Spinal cord (tissue), 10 donors: ENCODE data around the gene SENP2. TPM values are rescaled to one million over a fixed set of nuclear protein-coding genes. Genes with fewer than 3 reads are reported as not detected.
"Not testable (repeated sequence)": the region's sequence is repeated elsewhere in the genome, so short reads cannot be mapped to it uniquely, and the experiment has no call there.

Source experiments
- DNase-seq, 6 donors: peaks; one replicate each; pipeline versions ENCODE4 v3.0.0 to v3.0.0-alpha.2; 2013 to 2015; ENCODE audit warnings: low spot score in 6 of 6, low read depth in 4 of 6
- H3K27ac ChIP-seq: one replicate; pipeline ENCODE4 v1.5.1; 2013; ENCODE audit warnings: low read depth, low read length, control low read depth
- H3K27me3 ChIP-seq: one replicate; pipeline ENCODE4 v1.6.1; 2013; ENCODE audit warnings: low read length; ENCODE audit not compliant: control insufficient read depth, insufficient read depth
- H3K36me3 ChIP-seq: one replicate; pipeline ENCODE4 v1.6.1; 2013; ENCODE audit warnings: low read length; ENCODE audit not compliant: control insufficient read depth, insufficient read depth
- H3K4me1 ChIP-seq: one replicate; pipeline ENCODE4 v1.6.1; 2013; ENCODE audit warnings: low read length; ENCODE audit not compliant: control insufficient read depth, insufficient read depth
- H3K4me3 ChIP-seq: one replicate; pipeline ENCODE4 v1.5.1; 2013; ENCODE audit warnings: low read depth, low read length, control low read depth
- H3K9me3 ChIP-seq: one replicate; pipeline ENCODE4 v1.6.1; 2013; ENCODE audit warnings: low read length; ENCODE audit not compliant: control insufficient read depth, insufficient read depth
- WGBS: methylation state at CpG from one replicate; pipeline ENCODE4 v1.1.5; 2013; ENCODE audit warnings: missing lambda C conversion rate; ENCODE audit not compliant: insufficient coverage; 5-methylcytosine and 5-hydroxymethylcytosine counted together
- polyA plus RNA-seq, 2 donors: library from polyadenylated mRNA; unstranded; fragments of 120-200 nt; gene quantifications; one replicate each; pipeline ENCODE4 v1.2.1, GENCODE V29; 2013; ENCODE audit not compliant: insufficient read length in 2 of 2
- total RNA-seq, 2 donors: library from RNA; depleted of rRNA in 1 of 2; stranded (reverse); fragments of 120-200 nt in 1 of 2; fragments of >200 nt in 1 of 2; gene quantifications; one replicate each; pipeline versions ENCODE4 v1.2.3 to v1.2.4, GENCODE V29; 2013 to 2014
- donor health status: healthy.

Gene SENP2
- total and polyA plus RNA-seq, 4 donors: 40.7 to 70.1 (median 48.1) TPM

GRCh38 chr3:185556640-185557039 is 29.5 kb upstream of the SENP2 start:
- not testable (repeated sequence) for H3K27me3 ChIP-seq, H3K9me3 ChIP-seq, H3K27ac ChIP-seq, H3K4me3 ChIP-seq, H3K4me1 ChIP-seq, DNase-seq, H3K36me3 ChIP-seq
- WGBS: 90% methylated on average over 4 of the region's 6 CpGs

DNA sequence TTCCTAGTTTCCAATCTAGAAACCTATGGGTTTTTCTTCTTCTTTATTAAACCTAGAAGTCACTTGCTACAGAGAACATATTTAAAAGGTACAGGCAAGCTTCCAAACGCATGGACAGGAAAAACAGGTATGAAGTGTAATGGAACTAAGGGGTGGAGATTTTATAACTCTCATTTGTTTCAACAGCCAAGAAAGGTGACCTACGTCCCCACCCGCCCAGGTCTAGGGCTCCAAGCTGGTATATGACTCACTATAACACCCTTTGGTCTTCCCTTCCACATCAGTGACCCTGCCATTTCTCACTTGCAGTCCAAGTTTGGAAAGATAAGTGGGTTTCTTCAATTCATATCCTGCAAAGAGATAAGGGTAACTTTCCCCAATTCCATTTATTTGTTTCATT is 27.7 kb upstream of the SENP2 start:
- Histone ChIP-seq H3K36me3 (no peaks in the 10 kb centered on the region), H3K4me3 (no peak overlapping the region), H3K27ac (no peak overlapping the region), H3K9me3 (no peaks in the 10 kb centered on the region), H3K4me1 (peaks cover 8% of the 10 kb centered on the region), H3K27me3 (no peaks in the 10 kb centered on the region)
- WGBS: no CpG with 5 or more reads among the region's 3 CpGs
- no peak for DNase-seq

- DNase-seq: no peak
- H3K27ac ChIP-seq: no peak overlapping the region
- no peak overlapping the region for H3K4me3 ChIP-seq
- H3K9me3 ChIP-seq: no peaks in the 10 kb centered on the region
- H3K36me3 ChIP-seq: no peaks in the 10 kb centered on the region
- peaks cover 8% of the 10 kb centered on the region for H3K4me1 ChIP-seq
- WGBS: 93% methylated on average over 7 of the region's 12 CpGs
- no peaks in the 10 kb centered on the region for H3K27me3 ChIP-seq
Observed at GRCh38 chr3:185559706-185560090, 26.4 kb upstream of the SENP2 start.

- Histone ChIP-seq H3K27me3 (no peaks in the 10 kb centered on the region), H3K27ac (no peak overlapping the region), H3K4me3 (no peak overlapping the region), H3K9me3 (no peaks in the 10 kb centered on the region), H3K36me3 (no peaks in the 10 kb centered on the region), H3K4me1 (peaks cover 8% of the 10 kb centered on the region)
- no CpG with 5 or more reads among the region's 13 CpGs for WGBS
- DNase-seq: no peak
Observed at GRCh38 chr3:185560676-185561075, 25.4 kb upstream of the SENP2 start.

- Histone ChIP-seq H3K4me1 (peaks cover 8% of the 10 kb centered on the region), H3K27me3 (no peaks in the 10 kb centered on the region), H3K4me3 (no peak overlapping the region), H3K36me3 (no peaks in the 10 kb centered on the region), H3K27ac (no peak overlapping the region), H3K9me3 (no peaks in the 10 kb centered on the region)
- WGBS: 70% methylated on average over 5 of the region's 8 CpGs
- no peak for DNase-seq
Observed at GRCh38 chr3:185561374-185561943, 24.6 kb upstream of the SENP2 start.

DNA sequence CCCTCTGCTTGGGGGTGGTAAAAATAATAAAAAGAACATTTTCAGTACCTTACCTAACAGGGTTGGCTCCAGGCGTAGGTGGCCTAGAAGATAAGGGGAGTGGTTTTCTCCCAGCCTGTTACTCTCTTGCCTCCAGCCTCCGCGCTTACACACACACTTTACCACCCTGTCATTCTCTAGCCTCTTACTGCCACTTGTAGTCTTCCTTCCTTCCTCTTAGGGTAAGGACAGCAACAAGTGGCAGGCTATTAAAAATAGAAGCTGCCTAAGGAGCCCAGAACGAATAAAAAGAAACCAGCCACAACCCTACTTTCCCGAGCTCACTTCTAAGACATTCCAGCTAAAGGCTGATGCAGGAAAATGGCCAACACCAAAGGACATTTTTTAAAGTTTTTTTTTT is 24.1 kb upstream of the SENP2 start:
- Histone ChIP-seq H3K9me3 (no peaks in the 10 kb centered on the region), H3K27me3 (no peaks in the 10 kb centered on the region), H3K4me3 (no peak overlapping the region), H3K4me1 (peaks cover 8% of the 10 kb centered on the region), H3K36me3 (no peaks in the 10 kb centered on the region), H3K27ac (no peak overlapping the region)
- no peak for DNase-seq
- WGBS: 58% methylated on average over 3 of the region's 5 CpGs

- WGBS: 88% methylated on average over 4 of the region's 5 CpGs
- H3K27ac ChIP-seq: no peak overlapping the region
- H3K36me3 ChIP-seq: no peaks in the 10 kb centered on the region
- peaks cover 2% of the 10 kb centered on the region for H3K9me3 ChIP-seq
- H3K27me3 ChIP-seq: no peaks in the 10 kb centered on the region
- DNase-seq: no peak
- no peak overlapping the region for H3K4me3 ChIP-seq
- H3K4me1 ChIP-seq: no peaks in the 10 kb centered on the region
Observed at GRCh38 chr3:185572183-185572582, 13.9 kb upstream of the SENP2 start.

DNA sequence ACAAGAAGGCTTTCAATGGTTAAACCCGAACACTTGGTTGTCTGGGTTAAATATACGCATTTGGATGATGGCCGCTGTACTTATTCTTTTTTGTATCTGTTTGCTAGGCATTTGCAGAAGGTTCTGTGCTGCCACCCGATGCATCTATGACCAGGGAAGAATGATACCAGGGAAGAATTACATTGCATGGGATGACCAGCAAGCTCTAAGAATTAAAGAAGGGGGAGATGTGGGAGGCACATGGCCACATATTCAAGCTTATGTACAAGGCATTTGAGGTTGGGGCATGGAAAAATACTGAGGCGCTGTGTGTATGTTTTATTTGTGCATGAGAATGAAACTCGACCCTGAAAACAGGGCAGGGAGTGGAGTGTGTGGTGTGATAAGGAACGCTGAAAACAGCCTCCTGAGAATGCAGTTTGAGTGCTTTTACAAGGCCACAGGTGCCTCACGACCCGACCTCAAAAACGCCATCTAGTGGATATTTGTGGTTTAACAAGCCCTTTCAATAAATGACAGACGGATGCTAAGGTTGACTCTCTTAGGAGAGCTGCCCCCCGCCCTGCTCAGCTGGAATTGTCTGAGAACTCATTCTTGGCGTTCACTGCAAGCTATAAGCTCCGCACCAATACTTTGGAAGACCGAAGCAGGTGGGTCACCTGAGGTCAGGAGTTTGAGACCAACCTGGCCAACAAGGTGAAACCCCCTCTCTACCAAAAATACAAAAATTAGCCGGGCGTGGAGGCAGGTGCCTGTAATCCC is 10.8 kb upstream of the SENP2 start:
- DNase-seq: peak in 3 of 6 donors; percentile 28 to 87 (median 70)

DNA sequence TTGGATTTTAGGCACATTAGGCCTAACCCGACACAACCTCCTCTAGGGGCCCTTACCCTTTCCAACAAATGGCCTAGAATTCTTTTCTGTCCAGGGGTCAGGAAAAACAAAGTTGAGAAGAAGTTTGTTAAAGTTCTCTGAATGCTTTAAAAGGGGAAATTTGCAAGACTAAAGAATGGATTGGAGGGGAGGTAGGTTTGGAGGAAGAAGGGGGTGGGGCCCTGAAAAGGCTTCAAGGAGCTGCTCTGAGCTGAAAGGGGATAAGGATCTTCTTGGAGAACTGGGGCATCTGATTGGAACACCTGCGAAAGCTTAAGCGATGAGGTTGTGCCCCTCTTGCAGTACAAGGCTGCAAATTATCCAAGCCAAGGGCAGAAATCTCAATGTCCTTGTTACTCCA is 3.9 kb upstream of the SENP2 start:
- 40% methylated on average over 1 of the region's 3 CpGs for WGBS
- no peak for DNase-seq

More for the DNA sequence above, 10.8 kb upstream of the SENP2 start:
- H3K9me3 ChIP-seq, H3K27me3 ChIP-seq, H3K27ac ChIP-seq, H3K4me3 ChIP-seq, H3K36me3 ChIP-seq, H3K4me1 ChIP-seq: not testable (repeated sequence)
- WGBS: 20% methylated on average over 12 of the region's 17 CpGs

DNA sequence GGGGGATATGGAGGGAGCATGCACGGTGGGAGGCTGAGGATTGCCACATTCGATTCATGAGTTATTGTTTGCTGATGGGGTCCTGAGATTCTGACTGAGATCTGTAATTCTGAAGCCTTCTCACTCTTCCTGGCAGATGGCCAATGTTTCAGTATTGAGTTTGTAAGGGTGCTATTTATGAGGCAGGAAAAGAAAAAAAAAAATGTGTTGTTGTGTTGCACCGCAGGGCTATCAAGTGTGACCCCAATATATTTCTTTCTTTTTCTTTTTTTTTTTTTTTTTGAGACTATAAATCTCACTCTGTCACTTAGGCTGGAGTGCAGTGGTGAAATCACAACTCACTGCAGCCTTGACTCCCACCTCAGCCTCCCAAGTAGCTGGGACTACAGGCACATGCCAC is 3.2 kb upstream of the SENP2 start:
- Histone ChIP-seq H3K36me3 (no peaks in the 10 kb centered on the region), H3K4me3 (no peak overlapping the region), H3K27ac (no peak overlapping the region), H3K27me3 (no peaks in the 10 kb centered on the region), H3K9me3 (no peaks in the 10 kb centered on the region), H3K4me1 (peaks cover 20% of the 10 kb centered on the region)
- no CpG with 5 or more reads among the region's 3 CpGs for WGBS
- no peak for DNase-seq

More for the DNA sequence above, 3.9 kb upstream of the SENP2 start:
- H3K4me1 ChIP-seq: peaks cover 14% of the 10 kb centered on the region
- H3K36me3 ChIP-seq: no peaks in the 10 kb centered on the region
- H3K9me3 ChIP-seq: no peaks in the 10 kb centered on the region
- H3K27ac ChIP-seq: no peak overlapping the region
- no peaks in the 10 kb centered on the region for H3K27me3 ChIP-seq
- no peak overlapping the region for H3K4me3 ChIP-seq
